ENCODE measurements around the gene UBTF. TPM values are rescaled to one million over a fixed set of nuclear protein-coding genes. Genes with fewer than 3 reads are reported as not detected.

The UBTF gene
- total RNA-seq, 1 donor from 2014 or later: 53.5 TPM

DNA sequence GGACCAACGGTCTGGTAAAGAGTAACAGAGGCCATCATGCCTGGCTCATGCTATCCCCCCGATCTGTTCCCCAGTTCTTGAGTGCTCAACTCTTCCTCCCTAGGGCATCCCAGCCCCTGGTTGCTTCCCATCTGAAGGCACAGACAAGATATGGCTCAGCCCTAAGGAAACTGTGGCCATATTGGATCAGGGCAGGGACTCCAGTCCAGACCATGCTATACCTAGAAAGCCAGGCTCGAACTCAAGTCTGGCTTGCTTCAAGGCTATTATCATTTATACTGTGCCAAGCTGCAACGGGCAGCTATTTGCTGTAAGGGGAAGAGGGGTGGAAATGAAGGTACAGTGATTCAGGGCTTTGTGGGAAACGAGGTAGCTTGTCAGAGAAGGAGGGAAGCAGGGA, 2.8 kb downstream of the UBTF start:
- peaks cover 0 to 27% of the 10 kb centered on the region in 2 donors for H3K36me3 ChIP-seq
- H3K9me3 ChIP-seq: no peaks in the 10 kb centered on the region
- no peaks in the 10 kb centered on the region for H3K27me3 ChIP-seq
- no peak overlapping the region for H3K27ac ChIP-seq
- H3K4me3 ChIP-seq: no peak overlapping the region
- H3K4me1 ChIP-seq: peaks cover 28% of the 10 kb centered on the region
- TF ChIP-seq, protein P1, sequence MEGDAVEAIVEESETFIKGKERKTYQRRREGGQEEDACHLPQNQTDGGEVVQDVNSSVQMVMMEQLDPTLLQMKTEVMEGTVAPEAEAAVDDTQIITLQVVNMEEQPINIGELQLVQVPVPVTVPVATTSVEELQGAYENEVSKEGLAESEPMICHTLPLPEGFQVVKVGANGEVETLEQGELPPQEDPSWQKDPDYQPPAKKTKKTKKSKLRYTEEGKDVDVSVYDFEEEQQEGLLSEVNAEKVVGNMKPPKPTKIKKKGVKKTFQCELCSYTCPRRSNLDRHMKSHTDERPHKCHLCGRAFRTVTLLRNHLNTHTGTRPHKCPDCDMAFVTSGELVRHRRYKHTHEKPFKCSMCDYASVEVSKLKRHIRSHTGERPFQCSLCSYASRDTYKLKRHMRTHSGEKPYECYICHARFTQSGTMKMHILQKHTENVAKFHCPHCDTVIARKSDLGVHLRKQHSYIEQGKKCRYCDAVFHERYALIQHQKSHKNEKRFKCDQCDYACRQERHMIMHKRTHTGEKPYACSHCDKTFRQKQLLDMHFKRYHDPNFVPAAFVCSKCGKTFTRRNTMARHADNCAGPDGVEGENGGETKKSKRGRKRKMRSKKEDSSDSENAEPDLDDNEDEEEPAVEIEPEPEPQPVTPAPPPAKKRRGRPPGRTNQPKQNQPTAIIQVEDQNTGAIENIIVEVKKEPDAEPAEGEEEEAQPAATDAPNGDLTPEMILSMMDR (IDR thresholded peaks at IDR 0.05): no peak
- TF ChIP-seq POLR2AphosphoS5 (IDR thresholded peaks at IDR 0.05; ENCODE audit: insufficient read depth in 1 of 2, low read depth in 1 of 2) (no peak), POLR2A (IDR thresholded peaks at IDR 0.05) (no peak)
- intact Hi-C loops (cut with DNase I): no loop called here
- DNase-seq (ENCODE audit: extremely low spot score in 2 of 2): no peak

DNA sequence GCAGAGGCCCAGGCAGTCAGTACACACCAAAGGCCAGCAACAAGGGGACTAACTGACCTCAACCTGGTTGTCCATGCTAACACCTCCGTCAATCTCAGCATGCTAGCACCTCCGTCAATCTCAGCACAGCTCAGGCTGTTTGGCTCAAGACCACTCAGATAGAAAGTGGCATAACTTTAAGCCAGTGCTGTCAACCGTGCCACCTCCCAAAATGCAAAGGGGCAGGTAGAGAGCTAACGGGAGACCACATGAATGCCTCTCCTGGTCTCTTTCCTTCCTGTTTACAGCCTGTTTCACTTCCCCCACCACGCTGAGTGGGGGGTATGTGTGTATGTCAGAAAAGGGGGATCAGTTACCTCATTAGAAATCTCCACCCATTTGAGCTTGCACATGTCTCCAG, 3.3 kb downstream of the UBTF start:
- intact Hi-C loops (cut with DNase I): no loop called here
- Histone ChIP-seq H3K4me1 (peaks cover 31% of the 10 kb centered on the region), H3K4me3 (no peak overlapping the region), H3K9me3 (no peaks in the 10 kb centered on the region), H3K27me3 (no peaks in the 10 kb centered on the region), H3K27ac (no peak overlapping the region), H3K36me3 (peaks cover 0 to 33% of the 10 kb centered on the region in 2 donors)
- no peak for TF ChIP-seq POLR2AphosphoS5 (IDR thresholded peaks at IDR 0.05; ENCODE audit: insufficient read depth in 1 of 2, low read depth in 1 of 2)
- TF ChIP-seq, protein P1 (IDR thresholded peaks at IDR 0.05): no peak
- no peak for TF ChIP-seq POLR2A (IDR thresholded peaks at IDR 0.05)
- no peak for DNase-seq (ENCODE audit: extremely low spot score in 2 of 2)

DNA sequence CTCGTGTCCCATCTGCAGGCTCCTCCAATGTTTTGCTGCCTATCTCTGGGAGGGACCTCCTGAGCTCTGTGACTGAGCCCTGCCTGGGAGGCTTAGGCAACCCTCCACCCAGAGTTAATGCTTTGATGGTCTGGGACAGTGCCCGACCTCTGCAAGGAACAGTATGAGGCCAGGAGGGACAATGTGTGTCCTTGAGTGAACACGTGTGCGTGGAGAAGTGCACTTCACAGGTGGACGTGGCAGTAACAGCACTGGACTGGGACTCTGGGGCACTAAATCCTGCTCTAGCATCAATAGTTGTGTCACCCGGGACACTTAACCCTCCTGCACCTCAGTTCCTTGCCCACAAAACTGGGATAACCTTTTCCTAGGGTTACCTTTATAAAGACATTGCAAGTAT, 4.6 kb downstream of the UBTF start:
- Histone ChIP-seq H3K9me3 (no peaks in the 10 kb centered on the region), H3K27me3 (no peaks in the 10 kb centered on the region), H3K36me3 (peaks cover 0 to 40% of the 10 kb centered on the region in 2 donors), H3K4me3 (no peak overlapping the region), H3K27ac (no peak overlapping the region), H3K4me1 (peaks cover 43% of the 10 kb centered on the region)
- DNase-seq (ENCODE audit: extremely low spot score in 2 of 2): no peak
- TF ChIP-seq, protein P1 (IDR thresholded peaks at IDR 0.05): no peak
- TF ChIP-seq POLR2AphosphoS5 (IDR thresholded peaks at IDR 0.05; ENCODE audit: insufficient read depth in 1 of 2, low read depth in 1 of 2) (no peak), POLR2A (IDR thresholded peaks at IDR 0.05) (no peak)
- intact Hi-C loops (cut with DNase I): loop anchor here (5.0 kb wide), 1 partner anchor 107 kb away; the partner anchor contains the start of gene SLC25A39

DNA sequence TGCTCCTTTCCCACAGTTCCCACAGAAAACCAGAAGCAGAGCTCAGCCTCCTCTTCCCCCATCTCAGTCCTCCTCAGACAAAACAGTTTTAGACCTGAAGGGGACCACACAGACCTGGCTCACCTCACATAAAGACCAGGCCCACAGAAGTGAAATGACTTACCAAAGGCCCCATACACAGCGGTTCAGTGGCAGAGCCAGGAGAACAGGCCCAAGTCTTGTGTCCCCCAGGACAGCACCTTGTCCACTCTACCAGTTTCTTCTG, 5.3 kb downstream of the UBTF start:
- H3K27me3 ChIP-seq: no peaks in the 10 kb centered on the region
- intact Hi-C loops (cut with DNase I): loop anchor here (5.0 kb wide), 1 partner anchor 108 kb away; the partner anchor contains the start of gene SLC25A39
- no peaks in the 10 kb centered on the region for H3K9me3 ChIP-seq
- H3K4me1 ChIP-seq: peaks cover 48% of the 10 kb centered on the region
- DNase-seq (ENCODE audit: extremely low spot score in 2 of 2): no peak
- TF ChIP-seq, protein P1 (IDR thresholded peaks at IDR 0.05): no peak
- peaks cover 0 to 47% of the 10 kb centered on the region in 2 donors for H3K36me3 ChIP-seq
- H3K4me3 ChIP-seq: no peak overlapping the region
- H3K27ac ChIP-seq: no peak overlapping the region

DNA sequence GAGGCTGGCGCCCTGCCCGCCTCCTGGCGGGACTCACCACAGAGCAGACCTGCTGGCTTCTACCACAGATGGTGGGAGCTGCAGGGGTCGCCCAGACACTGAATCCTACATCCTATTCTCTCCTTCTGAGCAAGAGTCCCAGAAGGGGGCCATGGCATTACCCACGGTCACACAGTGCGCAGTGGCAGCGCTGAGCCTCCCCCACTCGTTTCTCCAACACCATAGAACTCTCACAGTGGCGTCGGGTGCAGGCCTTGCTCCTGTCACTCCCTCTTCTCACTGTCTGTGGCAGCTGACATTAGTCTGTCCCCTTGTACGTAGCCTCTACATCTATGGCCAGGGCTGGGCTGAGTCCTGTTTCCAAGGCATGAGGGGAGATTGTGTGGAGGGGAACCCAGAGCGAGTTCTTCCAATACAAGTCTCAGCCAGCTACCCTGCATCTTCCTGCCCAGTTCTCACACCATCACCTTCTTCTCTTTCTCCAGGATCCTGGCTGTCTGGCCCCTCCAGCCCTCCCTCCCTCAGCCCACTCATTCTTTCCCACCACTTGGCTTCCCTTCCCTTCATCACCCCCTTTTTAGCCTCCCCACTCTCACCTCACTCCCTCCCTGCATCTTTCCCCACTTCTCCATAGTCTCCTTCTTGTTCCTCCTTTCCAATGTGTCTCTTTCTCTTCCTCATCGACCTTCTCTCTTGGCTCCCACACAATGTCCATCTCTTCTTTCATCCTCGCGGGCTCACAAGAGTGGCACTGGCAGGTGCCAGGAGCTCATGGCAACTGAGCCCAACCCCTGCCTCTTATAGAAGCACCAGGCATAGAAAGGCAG, 5.9 kb downstream of the UBTF start:
- Histone ChIP-seq H3K36me3 (peaks cover 0 to 53% of the 10 kb centered on the region in 2 donors), H3K27ac (no peak overlapping the region), H3K9me3 (no peaks in the 10 kb centered on the region), H3K27me3 (no peaks in the 10 kb centered on the region), H3K4me3 (no peak overlapping the region), H3K4me1 (peaks cover 48% of the 10 kb centered on the region)
- intact Hi-C loops (cut with DNase I): loop anchor here (5.0 kb wide), 1 partner anchor 109 kb away; the partner anchor contains the start of gene SLC25A39
- TF ChIP-seq, protein P1 (IDR thresholded peaks at IDR 0.05): no peak
- TF ChIP-seq POLR2AphosphoS5 (IDR thresholded peaks at IDR 0.05; ENCODE audit: insufficient read depth in 1 of 2, low read depth in 1 of 2): no peak
- no peak for TF ChIP-seq POLR2A (IDR thresholded peaks at IDR 0.05)
- DNase-seq (ENCODE audit: extremely low spot score in 2 of 2): no peak

All from vagina (tissue), 2 donors.